Hypothalamus (tissue), 51 donors: ENCODE measurements around the gene CDC34.

Experiments used
- DNase-seq, 51 donors: peaks; one replicate each; lab custom pipeline; 2025; lab: John Stamatoyannopoulos, UW

CDC34 gene

DNA sequence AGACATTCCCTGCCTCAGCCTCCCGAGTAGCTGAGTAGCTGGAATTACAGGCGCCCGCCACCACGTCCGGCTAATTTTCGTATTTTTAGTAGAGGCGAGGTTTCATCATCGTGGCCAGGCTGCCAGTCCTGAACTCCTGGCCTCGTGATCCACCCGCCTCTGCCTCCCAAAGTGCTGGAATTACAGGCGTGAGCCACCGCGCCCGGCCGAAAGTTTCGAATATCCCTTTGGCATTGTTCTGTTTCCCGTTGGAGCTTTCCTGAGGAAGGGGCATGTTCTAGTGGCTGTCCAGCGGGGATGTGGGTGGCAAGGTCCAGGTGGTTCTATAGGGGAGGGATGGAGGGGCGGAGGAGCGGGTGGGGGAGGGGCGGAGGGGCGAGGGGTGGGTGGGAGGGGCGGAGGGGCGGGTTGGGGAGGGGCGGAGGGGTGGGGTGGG, 38.7 kb downstream of the CDC34 start:
- no peak for DNase-seq

DNA sequence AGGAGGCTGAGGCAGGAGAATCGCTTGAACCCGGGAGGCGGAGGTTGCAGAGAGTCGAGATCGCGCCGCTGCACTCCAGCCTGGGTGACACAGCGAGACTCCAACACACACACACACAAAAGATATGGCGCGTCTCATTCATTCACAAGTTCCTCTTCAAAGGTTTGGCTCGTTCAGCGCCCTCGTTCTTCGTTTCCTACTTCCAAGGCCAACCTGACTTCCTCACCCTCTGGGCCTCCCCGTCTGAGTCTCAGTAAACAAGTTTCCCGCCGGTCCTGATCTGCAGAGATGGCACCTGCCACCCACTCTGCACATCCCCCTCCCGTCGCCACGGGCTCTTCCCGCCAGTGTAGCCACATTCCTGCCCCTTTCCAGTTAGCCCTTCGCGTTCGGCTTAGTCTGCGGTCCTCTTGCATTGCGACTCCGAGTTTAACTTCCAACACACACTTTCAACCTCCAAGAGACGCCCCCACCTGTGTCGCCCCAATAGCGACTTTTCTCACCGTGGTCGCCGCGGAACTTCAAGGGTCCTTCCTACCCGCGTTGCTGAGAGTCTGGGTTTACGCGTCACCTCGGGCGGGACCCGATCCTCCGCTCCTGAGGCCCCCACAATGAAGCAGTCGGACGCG, 39.5 kb downstream of the CDC34 start:
- DNase-seq: peak in 1 of 51 donors; percentile 31

DNA sequence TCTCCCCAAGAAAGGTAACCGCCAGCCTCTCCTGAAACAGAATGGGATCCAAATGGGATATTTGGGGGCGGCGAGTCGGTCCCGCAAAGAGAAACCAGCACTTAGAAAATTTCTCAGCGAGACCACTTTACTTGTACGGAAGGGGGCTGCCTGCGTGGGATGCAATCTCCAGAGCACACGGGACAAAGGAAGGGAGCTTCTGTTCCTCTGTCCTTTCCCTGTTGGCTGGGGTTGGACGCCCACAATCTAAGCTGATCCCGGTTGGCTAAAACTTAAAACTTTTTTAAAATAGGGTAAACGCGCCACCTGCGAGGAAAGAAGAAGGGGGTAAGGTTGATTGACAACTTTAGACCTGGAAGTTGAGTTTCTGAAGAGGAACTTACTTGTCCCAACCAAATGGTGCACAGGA, 40.0 kb downstream of the CDC34 start:
- peak in 1 of 51 donors; percentile 15 for DNase-seq

DNA sequence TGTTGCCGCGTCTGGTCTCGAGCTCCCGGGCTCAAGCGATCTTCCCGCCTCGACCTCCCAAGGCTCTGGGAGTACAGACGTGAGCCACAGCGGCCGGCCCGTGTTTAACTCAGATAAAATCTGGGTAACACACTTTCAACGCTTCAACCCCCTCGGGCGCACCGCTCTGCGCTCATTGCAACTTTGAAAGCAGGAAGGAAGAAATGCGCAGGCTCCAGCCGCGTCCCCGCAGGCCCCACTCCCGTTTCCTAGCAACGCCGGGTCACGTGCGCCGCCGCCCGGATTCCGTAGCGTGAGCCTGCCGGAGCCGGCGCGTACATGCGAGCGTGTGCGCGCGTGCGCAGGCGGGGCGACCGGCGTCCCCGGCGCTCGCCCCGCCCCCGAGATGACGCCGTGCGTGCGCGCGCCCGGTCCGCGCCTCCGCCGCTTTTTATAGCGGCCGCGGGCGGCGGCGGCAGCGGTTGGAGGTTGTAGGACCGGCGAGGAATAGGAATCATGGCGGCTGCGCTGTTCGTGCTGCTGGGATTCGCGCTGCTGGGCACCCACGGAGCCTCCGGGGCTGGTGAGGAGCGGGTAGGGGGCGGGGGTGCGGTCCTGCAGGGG, 40.7 kb downstream of the CDC34 start, which contains the start of gene BSG:
BSG (plus strand) TSS at position 457 of the 603 bp plus-strand sequence; CDS start at position 496, 39 bp downstream.
- DNase-seq: peak; percentile 75 to 98 (median 94)

DNA sequence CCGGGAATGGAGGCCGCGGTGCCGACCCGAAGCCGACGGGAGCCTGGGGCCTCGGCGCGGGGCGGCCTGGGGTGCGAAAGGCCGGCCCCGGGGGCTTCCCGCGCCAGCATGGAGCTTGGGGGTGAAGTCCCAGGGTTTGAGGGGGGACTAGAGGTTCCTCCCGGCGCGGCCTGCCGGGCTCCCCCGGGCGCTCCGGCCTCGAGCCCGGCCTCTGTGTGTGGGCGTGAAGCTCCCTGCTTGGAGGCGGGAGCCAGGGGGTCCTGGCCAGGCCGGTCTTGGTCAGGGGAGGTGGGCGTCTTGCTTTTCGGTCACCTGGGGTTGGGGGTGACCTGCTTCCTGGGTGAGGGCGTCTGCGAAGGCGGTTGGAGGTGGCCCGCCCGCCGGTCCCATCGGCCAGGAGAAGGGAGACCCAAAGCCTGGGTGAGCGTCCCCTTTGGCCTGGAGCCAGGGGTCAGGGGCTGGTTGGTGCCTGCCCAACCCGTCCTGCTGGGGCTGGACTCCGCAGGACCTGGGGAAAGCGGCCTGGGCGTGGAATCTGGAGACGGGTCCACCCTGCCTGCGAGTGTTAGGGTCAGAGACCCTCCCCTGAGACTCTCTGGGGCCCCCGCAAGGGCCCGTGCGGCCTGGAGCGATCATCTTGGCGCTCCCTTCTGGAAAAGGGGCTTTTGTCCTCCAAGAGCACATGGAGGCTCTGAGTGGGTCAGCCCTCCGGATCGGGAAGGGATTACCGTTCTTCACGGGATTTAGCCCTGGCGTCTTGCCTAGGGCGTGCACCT, 41.4 kb downstream of the CDC34 start:
- DNase-seq: peak in 12 of 51 donors; percentile 23 to 59 (median 40)

DNA sequence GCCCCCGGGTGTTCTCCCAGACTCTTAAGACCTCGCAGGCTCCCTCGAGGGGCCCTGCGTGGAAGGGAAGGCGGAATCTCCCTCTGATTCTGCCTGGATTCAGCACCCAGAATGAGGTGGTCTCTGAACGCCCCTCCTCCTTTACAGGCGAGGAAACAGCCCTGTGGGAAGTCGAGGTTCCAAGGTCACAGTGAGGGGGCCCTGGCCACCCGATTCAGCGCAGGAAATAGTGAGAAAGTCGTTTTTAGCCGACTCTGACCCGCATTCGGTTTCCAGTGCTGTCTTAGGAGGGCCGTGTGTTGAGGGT, 41.9 kb downstream of the CDC34 start:
- DNase-seq: no peak

DNA sequence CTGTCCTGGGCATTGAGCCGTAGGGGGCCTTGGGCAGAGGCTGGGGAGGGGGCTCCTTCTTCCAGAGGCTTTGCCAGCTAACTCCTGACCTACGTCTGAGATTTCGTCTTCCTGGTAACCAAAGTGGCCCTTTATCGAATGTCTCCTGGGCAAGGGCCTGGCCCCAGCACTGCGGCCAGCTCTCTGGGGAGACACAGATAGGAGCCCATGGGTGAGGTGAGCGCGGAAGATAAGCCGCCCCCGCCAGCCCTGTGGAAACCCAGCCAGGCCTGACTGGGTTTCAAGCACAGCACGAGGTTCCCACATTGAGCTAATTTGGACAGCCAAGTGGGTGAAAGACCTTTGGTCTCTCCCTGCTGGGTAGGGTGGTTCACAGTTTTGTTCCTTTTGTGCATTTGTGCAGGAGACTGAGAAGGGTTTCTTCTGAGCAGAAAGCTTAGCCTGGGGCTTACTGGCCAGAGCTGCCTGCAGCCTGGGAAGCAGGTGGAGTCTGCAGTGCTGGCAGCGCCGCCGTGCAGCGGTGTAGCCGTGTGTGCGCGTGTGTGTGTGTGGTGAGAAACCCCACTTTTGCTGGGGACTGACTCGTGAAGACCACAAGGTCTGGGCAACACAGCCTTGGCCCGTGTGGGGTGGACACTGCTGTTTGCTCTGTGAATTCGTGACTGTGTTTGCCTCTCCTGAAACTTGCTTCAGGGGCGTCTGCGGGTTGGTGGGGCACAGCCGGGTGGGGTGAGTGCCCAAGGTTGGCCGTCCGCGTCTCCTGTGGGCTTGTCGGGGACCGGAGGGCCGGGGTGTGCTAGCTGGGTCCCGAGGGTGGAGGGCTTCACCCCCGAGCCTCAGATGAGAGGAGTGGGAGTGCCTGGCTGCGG, 43.3 kb downstream of the CDC34 start:
- DNase-seq: peak in 19 of 51 donors; percentile 22 to 76 (median 42)

DNA sequence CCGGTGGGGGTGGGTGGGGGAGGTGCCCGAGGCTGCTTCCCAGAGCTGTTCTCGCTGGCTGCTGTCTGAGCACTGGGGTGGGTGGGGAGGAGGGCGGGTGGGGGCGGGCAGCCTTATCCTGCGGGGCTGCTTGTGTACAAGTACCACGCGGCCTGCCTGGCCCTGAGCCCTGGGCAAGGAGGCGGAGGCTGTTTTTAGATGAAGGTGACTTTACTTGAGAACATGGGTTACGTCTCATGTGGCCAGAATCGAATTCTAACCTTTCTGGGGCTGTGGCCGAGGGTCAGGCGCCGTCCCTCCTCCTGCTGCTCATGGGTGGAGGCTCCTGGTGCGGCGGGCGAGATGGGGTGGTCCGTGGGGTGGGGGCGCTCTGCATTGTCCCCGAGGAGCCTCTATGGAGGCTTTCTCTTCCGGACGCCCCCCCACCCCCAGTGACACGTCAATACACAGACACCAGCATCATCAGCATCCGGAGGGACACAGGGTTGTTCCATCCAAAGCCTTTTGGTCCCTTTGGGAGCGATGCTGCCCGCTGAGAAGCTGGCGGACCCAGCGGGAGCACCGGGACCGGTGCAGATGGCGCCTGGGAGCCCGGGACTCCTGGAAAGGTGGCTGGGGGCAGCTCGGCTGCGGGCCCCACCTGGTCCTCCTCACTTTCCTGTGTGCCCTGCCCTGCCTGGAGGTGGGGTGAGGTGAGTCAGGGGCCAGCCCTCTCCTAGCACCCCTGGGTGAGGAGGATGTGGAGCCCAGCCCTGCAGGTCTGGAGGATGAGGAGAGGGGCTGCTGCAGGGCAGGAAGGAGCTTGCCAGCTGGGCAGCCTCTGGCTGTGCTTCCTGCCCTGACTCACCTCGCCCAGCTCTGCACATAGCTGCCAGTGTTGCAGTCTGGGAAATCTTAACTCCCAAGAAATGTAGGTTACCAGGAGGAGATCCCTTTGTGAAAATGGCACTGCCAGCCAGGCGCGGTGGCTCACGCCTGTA, 44.3 kb downstream of the CDC34 start:
- peak in 26 of 51 donors; percentile 18 to 70 (median 44) for DNase-seq

DNA sequence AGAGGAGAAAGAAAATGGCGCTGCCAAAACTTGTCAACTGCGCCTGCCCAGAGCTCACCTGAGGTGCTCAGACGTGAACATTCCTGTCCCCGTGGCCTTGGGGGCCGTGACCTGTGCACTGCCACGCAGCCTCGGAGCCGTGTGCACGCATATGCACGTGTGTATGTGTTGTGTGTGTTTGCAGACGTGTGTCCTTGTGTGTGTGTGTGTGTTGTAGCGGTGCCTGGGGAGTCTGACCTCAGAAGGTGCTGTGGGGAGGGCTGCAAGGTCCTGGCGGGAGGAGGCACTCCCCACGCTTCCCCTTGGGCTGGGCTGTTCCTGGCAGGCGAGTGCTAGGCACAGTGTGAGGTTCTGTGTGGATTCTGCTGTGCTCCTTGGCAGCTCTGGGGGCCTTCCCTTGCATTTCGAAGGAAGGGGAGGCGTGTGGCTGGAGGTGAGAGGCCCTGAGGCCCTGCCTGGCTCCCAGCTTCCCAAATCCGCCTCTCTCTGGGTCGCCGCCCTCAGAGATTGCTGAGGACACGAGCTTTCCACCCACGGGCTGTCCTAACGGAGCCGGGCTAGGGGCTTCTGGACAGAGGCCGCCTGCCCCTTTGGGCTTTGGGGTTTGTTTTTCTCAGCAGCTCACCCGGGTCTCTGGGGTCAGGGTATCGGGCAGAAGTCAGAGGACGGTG, 45.3 kb downstream of the CDC34 start:
- DNase-seq: no peak

DNA sequence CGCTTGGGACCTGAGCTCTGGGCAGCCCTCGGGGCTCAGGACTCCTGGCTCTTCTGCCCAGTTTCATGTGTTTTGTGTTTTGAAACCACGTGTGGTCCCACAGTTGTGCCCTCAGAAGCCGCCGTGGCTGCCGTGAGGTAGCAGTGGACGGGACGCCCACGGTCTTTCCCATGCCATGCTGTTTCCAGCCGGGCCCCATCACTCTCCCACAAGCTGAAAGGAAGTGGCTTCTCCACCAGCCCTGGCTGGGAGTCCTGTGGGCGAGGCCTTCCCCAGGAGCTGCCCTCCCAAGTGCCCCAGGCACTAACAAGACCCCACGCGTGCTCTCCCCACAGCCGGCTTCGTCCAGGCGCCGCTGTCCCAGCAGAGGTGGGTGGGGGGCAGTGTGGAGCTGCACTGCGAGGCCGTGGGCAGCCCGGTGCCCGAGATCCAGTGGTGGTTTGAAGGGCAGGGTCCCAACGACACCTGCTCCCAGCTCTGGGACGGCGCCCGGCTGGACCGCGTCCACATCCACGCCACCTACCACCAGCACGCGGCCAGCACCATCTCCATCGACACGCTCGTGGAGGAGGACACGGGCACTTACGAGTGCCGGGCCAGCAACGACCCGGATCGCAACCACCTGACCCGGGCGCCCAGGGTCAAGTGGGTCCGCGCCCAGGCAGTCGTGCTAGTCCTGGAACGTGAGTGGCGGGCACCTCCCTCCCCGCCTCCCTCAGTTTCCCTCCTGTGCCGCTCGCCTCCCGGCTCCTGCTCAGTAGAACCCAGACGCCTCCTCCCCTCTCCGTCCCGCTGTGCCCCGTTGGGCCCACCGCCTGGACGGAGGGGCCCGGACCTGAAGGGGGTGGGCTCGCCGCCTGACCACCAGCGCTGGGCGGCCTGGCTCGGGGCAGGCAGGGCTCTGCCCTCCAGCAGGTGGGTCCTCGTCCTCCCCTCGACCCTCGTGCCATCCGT, 46.2 kb downstream of the CDC34 start:
- no peak for DNase-seq

DNA sequence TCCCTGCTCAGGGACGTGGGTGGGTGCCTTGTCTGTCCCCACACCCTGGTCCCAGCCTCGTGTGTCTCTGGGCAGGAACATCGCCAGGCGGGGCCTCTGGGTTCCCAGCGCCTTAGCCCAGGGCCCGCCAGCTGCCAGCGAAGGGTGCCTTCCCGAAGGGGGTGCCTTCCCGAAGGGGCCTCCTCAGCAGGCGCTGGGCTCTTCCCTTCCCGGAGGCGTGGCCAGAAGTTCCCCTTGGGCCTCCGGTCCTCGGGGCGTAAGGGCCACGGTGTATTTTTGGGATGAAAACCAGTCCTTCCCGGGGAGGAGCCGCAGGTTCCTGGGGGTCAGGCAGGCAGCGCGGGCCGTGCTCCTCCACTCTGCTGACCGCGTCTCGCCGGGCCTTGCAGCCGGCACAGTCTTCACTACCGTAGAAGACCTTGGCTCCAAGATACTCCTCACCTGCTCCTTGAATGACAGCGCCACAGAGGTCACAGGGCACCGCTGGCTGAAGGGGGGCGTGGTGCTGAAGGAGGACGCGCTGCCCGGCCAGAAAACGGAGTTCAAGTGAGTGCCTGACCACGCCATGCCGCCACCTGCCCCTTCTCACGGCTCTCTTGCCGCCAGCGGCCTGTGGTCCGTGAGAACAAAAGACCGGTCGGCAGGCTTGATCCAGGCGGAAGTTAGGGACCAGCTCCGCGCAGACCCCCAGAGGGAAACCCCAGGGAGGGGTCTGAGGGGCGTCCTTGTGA, 47.7 kb downstream of the CDC34 start:
- DNase-seq: no peak

DNA sequence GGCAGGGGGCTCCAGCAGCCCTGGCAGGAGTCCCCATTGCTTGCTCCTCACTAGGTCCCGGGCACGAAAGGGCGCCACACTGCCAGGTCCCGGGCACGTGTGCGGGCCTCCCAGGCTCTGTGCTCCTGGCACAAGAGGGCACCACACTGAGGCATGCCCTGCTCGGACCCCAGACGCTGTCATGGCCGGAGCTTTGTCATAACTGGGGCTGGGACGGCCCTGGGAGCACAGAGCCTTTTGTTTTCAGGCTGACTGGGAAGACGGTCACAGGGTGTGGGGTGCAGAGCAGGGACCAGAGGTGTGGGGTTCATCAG, 48.2 kb downstream of the CDC34 start:
- no peak for DNase-seq

DNA sequence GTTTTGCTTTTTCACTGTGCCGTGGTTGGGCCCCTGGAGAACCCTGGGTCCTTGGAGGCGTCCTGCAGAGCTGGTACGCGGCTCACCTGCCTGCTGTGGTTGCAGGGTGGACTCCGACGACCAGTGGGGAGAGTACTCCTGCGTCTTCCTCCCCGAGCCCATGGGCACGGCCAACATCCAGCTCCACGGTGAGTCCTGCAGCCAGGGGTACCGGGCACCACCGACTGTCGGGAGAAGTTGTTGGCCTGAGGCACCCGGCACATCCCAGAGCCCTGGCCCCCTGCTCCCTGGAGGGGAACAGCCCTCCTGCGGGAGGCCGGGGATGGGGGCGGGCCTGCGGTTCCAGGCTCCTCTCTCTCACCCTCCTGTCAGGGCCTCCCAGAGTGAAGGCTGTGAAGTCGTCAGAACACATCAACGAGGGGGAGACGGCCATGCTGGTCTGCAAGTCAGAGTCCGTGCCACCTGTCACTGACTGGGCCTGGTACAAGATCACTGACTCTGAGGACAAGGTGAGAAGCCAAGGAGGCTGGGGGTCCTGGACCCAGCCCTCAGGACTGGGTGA, 48.8 kb downstream of the CDC34 start:
- DNase-seq: no peak

DNA sequence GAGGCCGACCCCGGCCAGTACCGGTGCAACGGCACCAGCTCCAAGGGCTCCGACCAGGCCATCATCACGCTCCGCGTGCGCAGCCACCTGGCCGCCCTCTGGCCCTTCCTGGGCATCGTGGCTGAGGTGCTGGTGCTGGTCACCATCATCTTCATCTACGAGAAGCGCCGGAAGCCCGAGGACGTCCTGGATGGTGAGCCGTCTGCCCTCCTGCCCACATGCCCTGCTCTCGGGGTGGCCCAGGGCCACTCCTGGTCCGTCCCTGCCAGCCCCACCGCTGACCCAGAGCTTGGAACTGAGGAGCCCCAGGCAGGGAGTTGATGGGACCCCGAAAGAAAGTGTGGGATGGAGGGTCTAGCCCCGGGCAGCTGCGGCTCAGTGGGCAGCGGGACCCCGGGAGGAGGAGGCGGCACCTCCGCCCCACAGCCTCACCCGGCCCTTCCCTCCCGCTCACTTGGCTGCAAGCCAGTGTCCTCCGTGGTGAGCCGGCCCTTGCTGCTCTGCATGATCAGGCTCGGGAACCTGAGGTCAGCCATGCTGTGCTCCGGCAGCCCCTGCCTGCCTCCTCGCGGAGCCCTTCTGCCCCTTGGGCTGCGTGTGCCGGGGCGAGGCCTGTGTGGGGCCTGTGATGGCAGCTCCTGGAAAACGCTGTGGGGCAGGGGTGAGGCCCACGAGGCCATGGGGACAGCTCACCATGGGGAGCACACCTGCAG, 50.0 kb downstream of the CDC34 start:
- no peak for DNase-seq

DNA sequence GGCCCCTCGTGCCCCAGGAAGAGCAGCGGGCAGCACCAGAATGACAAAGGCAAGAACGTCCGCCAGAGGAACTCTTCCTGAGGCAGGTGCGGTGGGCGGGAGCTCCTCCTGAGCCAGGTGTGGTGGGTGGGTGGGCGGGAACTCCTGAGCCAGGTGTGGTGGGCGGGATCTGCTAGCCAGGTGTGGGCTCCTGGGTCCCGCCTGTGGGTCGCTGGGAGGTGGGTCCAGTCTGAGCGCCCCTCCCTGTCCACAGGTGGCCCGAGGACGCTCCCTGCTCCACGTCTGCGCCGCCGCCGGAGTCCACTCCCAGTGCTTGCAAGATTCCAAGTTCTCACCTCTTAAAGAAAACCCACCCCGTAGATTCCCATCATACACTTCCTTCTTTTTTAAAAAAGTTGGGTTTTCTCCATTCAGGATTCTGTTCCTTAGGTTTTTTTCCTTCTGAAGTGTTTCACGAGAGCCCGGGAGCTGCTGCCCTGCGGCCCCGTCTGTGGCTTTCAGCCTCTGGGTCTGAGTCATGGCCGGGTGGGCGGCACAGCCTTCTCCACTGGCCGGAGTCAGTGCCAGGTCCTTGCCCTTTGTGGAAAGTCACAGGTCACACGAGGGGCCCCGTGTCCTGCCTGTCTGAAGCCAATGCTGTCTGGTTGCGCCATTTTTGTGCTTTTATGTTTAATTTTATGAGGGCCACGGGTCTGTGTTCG, 51.1 kb downstream of the CDC34 start:
- no peak for DNase-seq
